Measurements from ENCODE around the gene PAGE2. TPM values are rescaled to one million over a fixed set of nuclear protein-coding genes. Genes with fewer than 3 reads are reported as not detected.

Gene PAGE2
- total RNA-seq, 3 donors from 2014 or later (not counting 1 experiment from before 2014, with no cell fraction given) = not detected

DNA sequence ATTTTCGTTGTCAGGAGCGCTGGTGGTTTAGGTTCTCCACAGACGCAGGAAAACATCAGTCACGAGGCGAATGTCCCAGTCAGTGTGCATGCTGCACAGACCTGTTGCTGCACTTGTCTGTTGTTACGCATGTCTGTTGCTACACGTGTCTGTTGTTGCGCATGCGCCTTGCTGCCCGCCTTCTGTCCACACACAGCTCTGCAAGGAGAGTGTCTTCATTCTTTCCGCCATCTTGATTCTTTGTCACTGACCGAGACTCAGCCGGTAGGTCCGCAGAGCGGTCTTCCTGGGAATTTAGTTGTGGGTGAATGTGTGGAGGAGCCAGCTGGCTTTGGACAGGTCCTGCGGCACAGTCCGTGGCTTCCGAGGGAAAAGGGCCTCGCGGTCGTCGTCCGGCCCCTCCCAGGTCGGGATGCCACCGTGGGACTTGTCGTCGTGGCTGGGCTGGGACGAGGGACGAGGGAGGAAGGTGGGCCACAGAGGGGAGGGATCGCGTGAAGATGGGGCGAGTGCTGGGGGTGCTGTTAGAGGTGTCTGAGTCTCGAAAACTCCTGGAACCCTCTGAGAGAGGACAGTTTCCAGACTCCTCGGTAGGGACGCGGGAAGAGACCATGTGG is 13.9 kb upstream of the PAGE2 start, which contains the start of gene PAGE2B:
Gene PAGE2B, plus strand, starts transcription at position 180 of the 617 bp plus-strand sequence. CDS start 1,012 bp downstream, outside the sequence.
- Histone ChIP-seq H3K9me3 (ENCODE audit: control insufficient read depth, insufficient read depth, low read length) (no peaks in the 10 kb centered on the region), H3K4me1 (ENCODE audit: control insufficient read depth, insufficient read depth, low read length) (no peaks in the 10 kb centered on the region), H3K27me3 (ENCODE audit: control insufficient read depth, insufficient read depth, low read length) (no peaks in the 10 kb centered on the region), H3K4me3 (ENCODE audit: low read length) (no peak within 1 kb of the TSS), H3K27ac (ENCODE audit: low read length) (no peak within 1 kb of the TSS), H3K36me3 (ENCODE audit: control insufficient read depth, insufficient read depth, low read length) (no peaks in the 10 kb centered on the region)
- intact Hi-C loops (cut with micrococcal nuclease) = no loop called here
- H3K36me3 Mint-ChIP-seq = no peaks in the 10 kb centered on the region
- no peaks in the 10 kb centered on the region for H3K4me1 Mint-ChIP-seq
- WGBS (ENCODE audit: insufficient coverage) = 93% methylated on average over 36 of the region's 36 CpGs
- no peaks in the 10 kb centered on the region for H3K9me3 Mint-ChIP-seq
- ATAC-seq (no peak), DNase-seq (no peak)
- peaks cover 2 to 41% of the 10 kb centered on the region in 2 donors for H3K27me3 Mint-ChIP-seq (ENCODE audit: low read depth in 2 of 2)
- no peak within 1 kb of the TSS for H3K27ac Mint-ChIP-seq
- H3K4me3 Mint-ChIP-seq = no peak within 1 kb of the TSS
- TF ChIP-seq CTCF (IDR thresholded peaks at IDR 0.05) = no peak

DNA sequence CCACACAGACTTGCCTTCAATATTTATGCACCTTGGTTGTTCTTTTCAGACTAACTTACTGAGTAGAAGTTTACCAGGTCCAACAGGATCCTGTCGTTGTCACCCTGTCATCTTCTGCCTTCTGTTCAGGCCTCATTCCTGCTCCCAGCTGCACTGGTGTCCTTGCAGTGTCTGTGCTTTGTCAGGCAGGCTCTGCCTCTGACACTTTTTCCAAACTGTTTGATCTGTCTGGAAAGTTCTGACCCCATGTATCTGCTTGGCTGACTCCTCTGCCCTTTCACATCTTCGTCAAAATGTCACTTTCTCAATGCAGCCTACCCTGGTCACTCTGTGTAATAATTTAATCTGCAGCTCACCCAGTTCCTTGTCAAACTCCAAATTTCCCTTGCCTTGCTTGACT is 9.9 kb downstream of the PAGE2 start:
- Histone ChIP-seq H3K9me3 (ENCODE audit: control insufficient read depth, insufficient read depth, low read length) (no peaks in the 10 kb centered on the region), H3K4me1 (ENCODE audit: control insufficient read depth, insufficient read depth, low read length) (no peaks in the 10 kb centered on the region), H3K27ac (ENCODE audit: low read length) (no peak overlapping the region), H3K36me3 (ENCODE audit: control insufficient read depth, insufficient read depth, low read length) (no peaks in the 10 kb centered on the region), H3K4me3 (ENCODE audit: low read length) (no peak overlapping the region), H3K27me3 (ENCODE audit: control insufficient read depth, insufficient read depth, low read length) (no peaks in the 10 kb centered on the region)
- ATAC-seq = no peak
- TF ChIP-seq CTCF (IDR thresholded peaks at IDR 0.05) = no peak
- no peaks in the 10 kb centered on the region for H3K4me1 Mint-ChIP-seq
- H3K9me3 Mint-ChIP-seq = no peaks in the 10 kb centered on the region
- no peak overlapping the region for H3K4me3 Mint-ChIP-seq
- no peak for DNase-seq
- peaks cover 2 to 28% of the 10 kb centered on the region in 2 donors for H3K27me3 Mint-ChIP-seq (ENCODE audit: low read depth in 2 of 2)
- intact Hi-C loops (cut with micrococcal nuclease) = no loop called here
- no peak overlapping the region for H3K27ac Mint-ChIP-seq
- WGBS (ENCODE audit: insufficient coverage) = 81% methylated on average over 2 of the region's 2 CpGs
- no peaks in the 10 kb centered on the region for H3K36me3 Mint-ChIP-seq

DNA sequence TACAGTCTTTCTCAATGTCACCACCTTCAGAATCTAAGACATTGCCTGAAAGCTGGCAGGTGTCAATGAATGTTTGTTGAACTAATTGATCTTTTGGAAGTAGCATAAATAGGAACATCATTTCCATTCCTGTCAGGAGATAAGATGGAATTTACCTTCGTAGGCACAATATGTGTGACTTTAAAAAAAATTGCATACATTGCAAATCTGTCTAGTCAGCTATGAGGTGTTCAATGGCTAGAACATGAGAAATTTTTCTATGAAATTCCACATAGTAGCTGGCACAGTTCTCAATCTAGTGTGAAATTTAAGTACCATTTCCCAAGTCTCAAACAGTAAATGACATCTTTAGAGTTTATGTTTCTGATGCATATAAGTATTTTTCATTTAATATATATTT is 10.3 kb downstream of the PAGE2 start:
- H3K27ac ChIP-seq (ENCODE audit: low read length) = no peak overlapping the region
- no CpG with 5 or more reads among the region's 1 CpG for WGBS (ENCODE audit: insufficient coverage)
- intact Hi-C loops (cut with micrococcal nuclease) = no loop called here
- H3K36me3 ChIP-seq (ENCODE audit: control insufficient read depth, insufficient read depth, low read length) = no peaks in the 10 kb centered on the region
- Mint-ChIP-seq H3K4me1 (no peaks in the 10 kb centered on the region), H3K9me3 (no peaks in the 10 kb centered on the region), H3K36me3 (no peaks in the 10 kb centered on the region), H3K4me3 (no peak overlapping the region), H3K27me3 (ENCODE audit: low read depth in 2 of 2) (peaks cover 0 to 28% of the 10 kb centered on the region in 2 donors), H3K27ac (no peak overlapping the region)
- ATAC-seq (no peak), DNase-seq (no peak)
- no peaks in the 10 kb centered on the region for H3K27me3 ChIP-seq (ENCODE audit: control insufficient read depth, insufficient read depth, low read length)
- no peaks in the 10 kb centered on the region for H3K9me3 ChIP-seq (ENCODE audit: control insufficient read depth, insufficient read depth, low read length)
- TF ChIP-seq CTCF (IDR thresholded peaks at IDR 0.05) = no peak
- no peaks in the 10 kb centered on the region for H3K4me1 ChIP-seq (ENCODE audit: control insufficient read depth, insufficient read depth, low read length)
- no peak overlapping the region for H3K4me3 ChIP-seq (ENCODE audit: low read length)

- no peaks in the 10 kb centered on the region for H3K27me3 ChIP-seq (ENCODE audit: control insufficient read depth, insufficient read depth, low read length)
- no peak overlapping the region for H3K27ac ChIP-seq (ENCODE audit: low read length)
- 96% methylated on average over 3 of the region's 3 CpGs for WGBS (ENCODE audit: insufficient coverage)
- intact Hi-C loops (cut with micrococcal nuclease) = no loop called here
- no peaks in the 10 kb centered on the region for H3K36me3 ChIP-seq (ENCODE audit: control insufficient read depth, insufficient read depth, low read length)
- Mint-ChIP-seq H3K36me3 (no peaks in the 10 kb centered on the region), H3K9me3 (no peaks in the 10 kb centered on the region), H3K4me1 (no peaks in the 10 kb centered on the region), H3K4me3 (no peak overlapping the region), H3K27ac (no peak overlapping the region), H3K27me3 (ENCODE audit: low read depth in 2 of 2) (peaks cover 0 to 17% of the 10 kb centered on the region in 2 donors)
- H3K4me3 ChIP-seq (ENCODE audit: low read length) = no peak overlapping the region
- H3K9me3 ChIP-seq (ENCODE audit: control insufficient read depth, insufficient read depth, low read length) = no peaks in the 10 kb centered on the region
- TF ChIP-seq CTCF (IDR thresholded peaks at IDR 0.05) = no peak
- no peak for DNase-seq
- ATAC-seq = no peak
- H3K4me1 ChIP-seq (ENCODE audit: control insufficient read depth, insufficient read depth, low read length) = no peaks in the 10 kb centered on the region
Measured at GRCh38 chrX:55102754-55103153, 13.9 kb downstream of the PAGE2 start.
